Hypothalamus (tissue), 51 donors: ENCODE measurements around the gene ASMT.
"Not testable (repeated sequence)": the region's sequence is repeated elsewhere in the genome, so short reads cannot be mapped to it uniquely, and the experiment has no call there.

Experiments
- DNase-seq, 51 donors: peaks; one replicate each; lab custom pipeline; 2025; lab: John Stamatoyannopoulos, UW

Gene ASMT

GRCh38 chrX:1614927-1615326, at the start of gene ASMT:
TSS of gene ASMT (plus strand) at chrX:1615059. CDS start at chrX:1615200, 141 bp downstream.
- DNase-seq = no peak

- not testable (repeated sequence) for DNase-seq
Measured at GRCh38 chrX:1574181-1574580, 40.7 kb upstream of the ASMT start.

- no peak for DNase-seq
Measured at GRCh38 chrX:1576201-1576992, 38.5 kb upstream of the ASMT start.

- DNase-seq = no peak
Measured at GRCh38 chrX:1577845-1578244, 37.0 kb upstream of the ASMT start.

- no peak for DNase-seq
Measured at GRCh38 chrX:1578511-1579173, 36.2 kb upstream of the ASMT start.

GRCh38 chrX:1581132-1581531, 33.7 kb upstream of the ASMT start:
- peak in 5 of 51 donors; percentile 7 to 21 (median 17) for DNase-seq

- no peak for DNase-seq
Measured at GRCh38 chrX:1582686-1583437, 32.0 kb upstream of the ASMT start.

GRCh38 chrX:1584237-1585011, 30.4 kb upstream of the ASMT start:
- no peak for DNase-seq

GRCh38 chrX:1587161-1587560, 27.7 kb upstream of the ASMT start:
- DNase-seq = no peak

GRCh38 chrX:1589356-1590130, 25.3 kb upstream of the ASMT start:
- DNase-seq = no peak

- peak; percentile 72 to 99 (median 93) for DNase-seq
Measured at GRCh38 chrX:1591102-1591862, 23.6 kb upstream of the ASMT start, which contains the start of gene AKAP17A. TSS of gene AKAP17A (plus strand) at chrX:1591604. CDS start at chrX:1593463, 1,859 bp downstream.

- no peak for DNase-seq
Measured at GRCh38 chrX:1591863-1592469, 22.9 kb upstream of the ASMT start.

GRCh38 chrX:1592470-1593142, 22.3 kb upstream of the ASMT start:
- no peak for DNase-seq

- DNase-seq = peak in 1 of 51 donors; percentile 1
Measured at GRCh38 chrX:1593286-1594271, 21.3 kb upstream of the ASMT start.

- no peak for DNase-seq
Measured at GRCh38 chrX:1595711-1596060, 19.2 kb upstream of the ASMT start.

- no peak for DNase-seq
Measured at GRCh38 chrX:1596676-1597344, 18.0 kb upstream of the ASMT start.
